Stomach (tissue), 4 donors: ENCODE results near the gene EIF3K.

Experiments
- CTCF ChIP-seq, 7 experiments: fragments of 450-650 bp in 4 of 7; fragments of 200-600 bp in 3 of 7; sonication (generic) in 3 of 7; IDR thresholded peaks; one replicate each; pipeline ENCODE4 v1.5.1; 2016 to 2019; ENCODE audit warnings: antibody characterized with exemption in 7 of 7, control low read depth in 2 of 7, mild to moderate bottlenecking in 1 of 7
- POLR2A ChIP-seq, 4 donors: fragments of 450-650 bp; IDR thresholded peaks; one replicate each; pipeline ENCODE4 v1.6.1; 2016; ENCODE audit warnings: antibody characterized with exemption in 4 of 4, control low read depth in 2 of 4, mild to moderate bottlenecking in 1 of 4, moderate library complexity in 1 of 4

- no peak for TF ChIP-seq CTCF (IDR thresholded peaks at IDR 0.05)
- TF ChIP-seq POLR2A (IDR thresholded peaks at IDR 0.05): no peak
These were observed 54.0 kb downstream of the EIF3K start for GRCh38 chr19:38673030-38673429.
